Thoracic aorta (tissue), 2 donors: ENCODE data around the gene B4GAT1. TPM values are rescaled to one million over a fixed set of nuclear protein-coding genes. Genes with fewer than 3 reads are reported as not detected.
A peak's percentile ranks its signal among the peaks of the same experiment; 100 is the strongest.

Experiments
- ATAC-seq: fragments of 150-250 bp; one replicate; pipeline ENCODE4 v1.8.0; 2017; ENCODE audit warnings: low read depth; ENCODE audit not compliant: insufficient number of reproducible peaks, low FRiP score
- DNase-seq: peaks from one replicate; pipeline ENCODE4 v3.0.0-alpha.2; 2020; ENCODE audit warnings: low spot score
- H3K27ac ChIP-seq, 2 donors: fragments of 200-600 bp; sonication (generic); 1 replicate in 1 of 2; 2 replicates in 1 of 2; pipeline ENCODE4 v1.5.1; 2016; ENCODE audit warnings: mild to moderate bottlenecking in 2 of 2, moderate library complexity in 2 of 2
- H3K27me3 ChIP-seq: fragments of 200-600 bp; sonication (generic); replicated peaks from 2 replicates; pipeline ENCODE4 v1.6.0; 2016; ENCODE audit warnings: mild to moderate bottlenecking; ENCODE audit not compliant: insufficient read depth
- H3K36me3 ChIP-seq: fragments of 200-600 bp; sonication (generic); one replicate; pipeline ENCODE4 v1.5.1; 2016
- H3K4me1 ChIP-seq, 2 donors: fragments of 200-600 bp; sonication (generic); 1 replicate in 1 of 2; 2 replicates in 1 of 2; pipeline versions ENCODE4 v1.5.1 to v1.6.0; 2016; ENCODE audit warnings: low read depth in 2 of 2, mild to moderate bottlenecking in 1 of 2; ENCODE audit not compliant: control insufficient read depth in 1 of 2
- H3K4me3 ChIP-seq: fragments of 200-600 bp; sonication (generic); 2 replicates; pipeline ENCODE4 v1.5.1; 2016; ENCODE audit warnings: mild to moderate bottlenecking
- H3K9me3 ChIP-seq: fragments of 200-600 bp; sonication (generic); 2 replicates; pipeline ENCODE4 v1.5.1; 2016
- CTCF ChIP-seq: fragments of 200-600 bp; sonication (generic); IDR thresholded peaks from one replicate; pipeline ENCODE4 v1.5.1; 2019; ENCODE audit warnings: antibody characterized with exemption
- total RNA-seq, 2 donors: library from RNA; depleted of rRNA; stranded (reverse); fragments of >200 nt; gene quantifications; one replicate each; pipeline versions ENCODE4 v1.1.0 to v1.2.3, GENCODE V29; 2016

Gene B4GAT1
- total RNA-seq, 2 donors from 2014 or later = 15.7 to 34.1 TPM

DNA sequence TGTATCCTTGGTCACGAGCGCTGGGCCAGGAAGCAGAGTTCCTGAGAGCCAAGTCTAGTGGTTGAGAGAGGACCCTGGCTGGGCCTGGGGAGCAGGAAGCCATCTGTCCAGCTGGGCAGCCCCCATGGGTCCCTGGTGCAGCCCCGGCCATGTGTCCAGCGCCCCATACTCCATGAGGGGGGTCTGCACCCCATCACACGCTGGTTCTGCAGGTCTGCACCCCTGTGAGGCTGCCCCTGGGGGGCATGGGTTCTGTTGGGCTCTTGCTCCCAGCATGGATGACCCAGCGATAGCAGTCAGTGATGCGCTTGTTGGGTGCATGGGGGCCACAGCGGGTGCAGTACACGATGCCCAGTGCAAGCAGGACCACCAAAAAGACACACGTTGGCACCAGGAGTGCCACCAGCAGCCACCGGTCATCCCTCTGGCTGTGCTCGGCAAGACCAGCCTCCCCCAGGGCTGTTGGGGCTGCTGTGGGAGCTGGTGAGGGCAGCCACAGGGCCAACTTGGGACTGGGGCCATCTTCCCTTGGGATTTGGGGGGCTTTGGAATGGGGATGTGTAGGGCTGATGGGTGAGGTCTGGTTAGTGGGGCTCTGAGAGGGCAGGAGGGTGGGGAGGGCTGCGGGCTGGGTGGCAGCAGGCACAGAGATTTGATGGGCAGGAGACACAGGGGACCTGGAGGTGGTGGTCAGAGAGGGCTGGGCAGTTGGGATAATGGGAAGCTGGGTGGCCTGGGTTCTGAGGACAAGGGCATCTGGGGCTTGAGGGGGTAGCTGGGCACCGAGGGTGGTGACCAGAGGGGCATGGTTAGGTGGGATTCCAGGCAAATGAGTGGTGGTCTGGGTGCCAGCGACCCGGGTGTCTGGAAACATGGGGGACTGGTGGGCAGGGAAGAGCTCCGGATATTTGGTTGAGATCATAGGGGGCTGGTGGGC is 32.6 kb downstream of the B4GAT1 start:
- Histone ChIP-seq H3K27me3 (peaks cover 5% of the 10 kb centered on the region), H3K9me3 (no peaks in the 10 kb centered on the region), H3K4me1 (peaks cover 11 to 38% of the 10 kb centered on the region in 2 donors), H3K27ac (no peak overlapping the region), H3K4me3 (peak overlapping the region; percentile 71), H3K36me3 (no peaks in the 10 kb centered on the region)
- no peak for DNase-seq
- no peak for TF ChIP-seq CTCF
- ATAC-seq = no peak

DNA sequence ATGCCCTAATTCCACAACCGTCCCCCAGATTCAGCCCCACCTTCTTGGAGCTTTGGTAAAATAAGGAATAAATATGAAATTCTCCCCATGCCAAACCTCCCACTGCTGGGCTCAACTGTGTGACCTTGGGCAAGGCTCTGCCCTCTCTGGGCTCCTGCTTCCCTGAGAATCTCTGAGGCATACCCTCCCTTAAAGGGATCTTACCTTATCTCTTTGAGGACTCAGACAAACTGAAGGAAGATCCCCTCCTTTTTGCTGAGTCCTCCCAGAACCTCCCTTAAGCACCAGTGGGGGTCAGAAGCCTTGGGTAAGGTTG is 33.3 kb downstream of the B4GAT1 start:
- no peak for TF ChIP-seq CTCF
- ATAC-seq = no peak
- H3K4me1 ChIP-seq = peaks cover 11 to 38% of the 10 kb centered on the region in 2 donors
- no peak for DNase-seq
- no peak overlapping the region for H3K27ac ChIP-seq
- H3K36me3 ChIP-seq = no peaks in the 10 kb centered on the region
- H3K9me3 ChIP-seq = no peaks in the 10 kb centered on the region
- H3K27me3 ChIP-seq = peaks cover 5% of the 10 kb centered on the region
- peak overlapping the region; percentile 78 for H3K4me3 ChIP-seq

DNA sequence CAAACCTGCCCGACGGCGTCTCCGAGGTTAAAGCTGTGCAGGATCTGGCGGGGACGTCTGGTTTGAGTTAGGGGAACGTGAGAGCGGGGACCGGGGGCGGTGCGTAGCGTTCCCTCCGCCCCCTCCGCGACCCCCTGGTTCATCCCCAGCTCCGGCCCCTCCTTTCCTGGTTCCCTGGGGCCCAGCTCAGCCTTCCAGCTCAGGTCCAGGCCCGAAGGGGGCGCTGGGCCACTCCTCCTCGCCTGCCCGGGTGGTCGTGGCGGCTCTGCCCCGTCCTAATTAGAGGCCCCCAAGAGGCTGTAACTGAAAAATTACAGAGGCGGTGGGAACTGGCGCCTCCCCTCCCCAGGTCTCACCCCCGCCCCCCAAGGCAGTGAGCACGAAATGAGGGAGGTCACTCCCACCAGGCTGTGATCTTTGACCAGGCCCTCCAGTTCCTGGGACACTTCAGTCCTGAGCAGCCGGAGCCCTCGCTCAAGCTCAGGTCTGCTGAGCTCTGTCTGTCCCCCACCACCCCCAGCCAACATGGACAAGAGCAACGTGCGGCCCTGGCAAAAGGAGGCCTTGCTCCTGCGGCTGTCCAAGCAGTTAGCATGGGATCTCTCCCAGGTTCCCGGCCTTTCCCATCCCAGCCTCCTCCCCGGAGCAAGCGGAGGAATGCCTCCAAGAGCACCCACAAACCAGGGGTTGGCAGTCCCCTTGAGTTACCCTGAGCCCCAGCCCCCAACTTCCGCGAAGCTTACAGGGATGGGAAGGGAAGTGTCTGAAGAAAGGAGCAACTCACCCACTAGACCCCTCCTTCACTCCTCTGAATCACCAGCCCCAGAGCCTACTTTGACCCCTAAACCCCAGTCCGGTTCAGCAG is 33.9 kb downstream of the B4GAT1 start:
- Histone ChIP-seq H3K27me3 (peaks cover 5% of the 10 kb centered on the region), H3K4me3 (peak overlapping the region; percentile 78), H3K9me3 (no peaks in the 10 kb centered on the region), H3K27ac (peak overlapping the region; percentile 11 to 79), H3K4me1 (peaks cover 11 to 38% of the 10 kb centered on the region in 2 donors), H3K36me3 (no peaks in the 10 kb centered on the region)
- ATAC-seq (no peak), DNase-seq (no peak)
- TF ChIP-seq CTCF = no peak

DNA sequence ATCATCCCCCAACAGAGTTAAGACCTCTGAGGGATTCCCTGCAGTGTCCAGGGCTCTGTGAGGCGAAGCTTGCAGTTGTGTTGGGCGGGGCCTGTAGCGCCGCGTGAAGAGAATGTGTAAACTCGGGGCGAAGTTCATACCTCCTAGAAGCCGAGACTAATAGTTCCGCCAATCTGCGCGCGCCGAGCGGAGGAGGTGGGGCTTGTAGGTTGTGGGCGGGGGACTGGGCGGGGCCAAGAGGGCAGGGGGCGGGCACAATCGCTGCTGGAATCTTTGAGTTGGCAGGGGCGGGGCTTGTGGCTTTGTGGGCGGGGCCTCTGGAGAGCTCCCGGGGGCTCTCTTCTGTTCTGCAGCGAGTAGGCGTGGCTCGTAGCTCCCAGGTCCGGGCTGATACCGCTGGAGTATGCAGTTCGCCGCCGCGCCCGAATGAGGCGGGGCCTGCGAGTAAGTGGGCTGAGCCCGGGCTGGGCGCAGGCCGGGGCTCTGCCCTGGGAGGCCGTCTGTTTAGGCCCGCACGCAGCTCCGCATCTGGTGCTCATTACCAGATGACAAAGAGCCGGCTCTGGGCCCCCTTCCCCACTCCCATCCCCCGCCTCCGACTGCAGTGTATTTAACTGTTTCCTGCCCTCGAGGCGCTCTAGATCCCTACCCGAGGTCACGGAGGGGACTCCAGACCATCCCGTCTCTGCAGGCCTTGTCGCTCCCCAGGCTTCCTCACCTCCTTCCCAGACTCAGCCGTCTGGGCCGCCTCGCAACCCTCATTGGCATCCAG is 34.7 kb downstream of the B4GAT1 start:
- DNase-seq = peak; percentile 94
- Histone ChIP-seq H3K4me3 (peak overlapping the region; percentile 78), H3K27me3 (peaks cover 5% of the 10 kb centered on the region), H3K36me3 (no peaks in the 10 kb centered on the region), H3K4me1 (peaks cover 10 to 32% of the 10 kb centered on the region in 2 donors), H3K27ac (peak overlapping the region; percentile 77 to 79), H3K9me3 (no peaks in the 10 kb centered on the region)
- peak; percentile 72 for ATAC-seq
- TF ChIP-seq CTCF = no peak
